GM12872 (cell line): ENCODE measurements around the gene TMEM109.

Source experiments
- TF ChIP-seq, protein P1 (sequence below): IDR thresholded peaks from 3 replicates; pipeline ENCODE4 v1.5.1; 2011; ENCODE audit warnings: low read depth, mild to moderate bottlenecking, low read length, moderate library complexity; ENCODE audit not compliant: insufficient read depth

Gene TMEM109, protein sequence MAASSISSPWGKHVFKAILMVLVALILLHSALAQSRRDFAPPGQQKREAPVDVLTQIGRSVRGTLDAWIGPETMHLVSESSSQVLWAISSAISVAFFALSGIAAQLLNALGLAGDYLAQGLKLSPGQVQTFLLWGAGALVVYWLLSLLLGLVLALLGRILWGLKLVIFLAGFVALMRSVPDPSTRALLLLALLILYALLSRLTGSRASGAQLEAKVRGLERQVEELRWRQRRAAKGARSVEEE

DNA sequence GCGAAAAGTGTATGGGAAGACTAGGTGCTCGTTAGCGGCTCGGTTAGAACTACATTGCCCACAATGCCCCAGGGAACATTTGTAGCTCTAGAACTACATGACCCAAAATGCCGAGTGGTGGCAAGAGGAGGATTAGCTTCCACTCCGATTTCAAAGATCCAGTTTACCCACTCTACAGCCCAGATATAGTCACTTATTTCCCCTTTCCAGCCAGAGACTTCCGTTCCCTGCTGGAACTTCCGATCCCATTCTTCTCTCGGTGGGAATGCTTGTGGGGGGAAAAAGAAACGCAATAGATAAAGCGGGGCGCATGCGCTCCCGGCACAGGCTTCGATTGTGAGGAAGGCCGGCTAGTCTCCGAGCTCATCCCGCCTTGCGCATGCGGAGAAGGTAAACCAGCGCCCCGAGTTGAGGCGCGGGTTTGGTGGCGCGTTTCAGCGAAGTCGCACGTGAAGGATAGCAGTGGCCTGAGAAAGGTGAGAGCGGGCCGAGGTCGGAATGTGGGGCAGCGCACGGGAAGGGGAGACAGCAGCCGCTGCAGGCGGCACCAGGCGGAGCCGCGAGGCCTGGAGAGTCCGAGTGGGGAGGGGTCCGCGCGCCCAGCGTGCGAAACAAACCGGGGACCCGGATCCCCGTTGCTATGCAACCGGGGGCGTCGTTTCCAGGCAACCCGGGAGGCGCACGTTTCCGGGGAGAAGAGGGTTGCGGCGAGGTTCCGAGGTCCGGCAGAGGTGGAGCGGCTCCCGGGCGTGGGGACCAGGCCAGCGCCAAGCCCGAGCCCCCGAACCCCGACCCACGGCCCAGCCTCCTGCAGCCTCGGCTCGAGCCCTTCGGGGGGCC, at the start of gene TMEM109:
Gene TMEM109, plus strand, starts transcription at position 366 of the 840 bp plus-strand sequence. CDS start 5,536 bp downstream, outside the sequence.
- TF ChIP-seq, protein P1, sequence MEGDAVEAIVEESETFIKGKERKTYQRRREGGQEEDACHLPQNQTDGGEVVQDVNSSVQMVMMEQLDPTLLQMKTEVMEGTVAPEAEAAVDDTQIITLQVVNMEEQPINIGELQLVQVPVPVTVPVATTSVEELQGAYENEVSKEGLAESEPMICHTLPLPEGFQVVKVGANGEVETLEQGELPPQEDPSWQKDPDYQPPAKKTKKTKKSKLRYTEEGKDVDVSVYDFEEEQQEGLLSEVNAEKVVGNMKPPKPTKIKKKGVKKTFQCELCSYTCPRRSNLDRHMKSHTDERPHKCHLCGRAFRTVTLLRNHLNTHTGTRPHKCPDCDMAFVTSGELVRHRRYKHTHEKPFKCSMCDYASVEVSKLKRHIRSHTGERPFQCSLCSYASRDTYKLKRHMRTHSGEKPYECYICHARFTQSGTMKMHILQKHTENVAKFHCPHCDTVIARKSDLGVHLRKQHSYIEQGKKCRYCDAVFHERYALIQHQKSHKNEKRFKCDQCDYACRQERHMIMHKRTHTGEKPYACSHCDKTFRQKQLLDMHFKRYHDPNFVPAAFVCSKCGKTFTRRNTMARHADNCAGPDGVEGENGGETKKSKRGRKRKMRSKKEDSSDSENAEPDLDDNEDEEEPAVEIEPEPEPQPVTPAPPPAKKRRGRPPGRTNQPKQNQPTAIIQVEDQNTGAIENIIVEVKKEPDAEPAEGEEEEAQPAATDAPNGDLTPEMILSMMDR: no peak

DNA sequence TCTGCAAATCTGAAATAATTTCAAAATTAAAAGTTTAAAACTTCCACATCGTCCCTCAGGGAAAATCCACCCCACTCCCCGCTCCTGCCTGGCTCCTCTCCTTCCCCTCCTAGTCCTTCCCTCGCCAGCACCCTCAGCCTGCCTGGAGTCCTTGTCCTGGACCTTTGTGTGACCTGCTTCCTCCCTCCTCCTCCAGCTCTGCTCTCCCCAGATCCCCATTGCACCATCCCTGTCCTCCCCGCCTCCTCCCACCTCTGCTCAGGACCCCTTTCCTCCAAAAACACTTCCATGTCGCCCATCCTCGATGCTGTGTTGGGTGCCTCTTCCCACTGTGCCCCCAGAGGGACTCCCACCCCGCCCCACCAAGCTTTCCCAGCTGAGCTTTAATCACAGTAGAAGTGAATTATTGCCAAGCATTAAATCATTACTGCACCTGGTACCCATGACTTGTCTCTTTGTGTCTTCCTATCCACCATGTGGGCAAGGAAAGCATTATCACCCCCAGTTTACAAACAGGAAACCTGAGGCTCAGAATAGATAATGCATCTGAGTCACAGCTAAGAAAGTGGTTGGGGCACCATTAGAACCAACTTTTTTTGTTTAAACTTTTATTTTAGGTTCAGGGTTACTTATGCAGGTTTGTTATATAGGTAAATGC, 49.0 kb upstream of the TMEM109 start:
- TF ChIP-seq, protein P1: no peak

DNA sequence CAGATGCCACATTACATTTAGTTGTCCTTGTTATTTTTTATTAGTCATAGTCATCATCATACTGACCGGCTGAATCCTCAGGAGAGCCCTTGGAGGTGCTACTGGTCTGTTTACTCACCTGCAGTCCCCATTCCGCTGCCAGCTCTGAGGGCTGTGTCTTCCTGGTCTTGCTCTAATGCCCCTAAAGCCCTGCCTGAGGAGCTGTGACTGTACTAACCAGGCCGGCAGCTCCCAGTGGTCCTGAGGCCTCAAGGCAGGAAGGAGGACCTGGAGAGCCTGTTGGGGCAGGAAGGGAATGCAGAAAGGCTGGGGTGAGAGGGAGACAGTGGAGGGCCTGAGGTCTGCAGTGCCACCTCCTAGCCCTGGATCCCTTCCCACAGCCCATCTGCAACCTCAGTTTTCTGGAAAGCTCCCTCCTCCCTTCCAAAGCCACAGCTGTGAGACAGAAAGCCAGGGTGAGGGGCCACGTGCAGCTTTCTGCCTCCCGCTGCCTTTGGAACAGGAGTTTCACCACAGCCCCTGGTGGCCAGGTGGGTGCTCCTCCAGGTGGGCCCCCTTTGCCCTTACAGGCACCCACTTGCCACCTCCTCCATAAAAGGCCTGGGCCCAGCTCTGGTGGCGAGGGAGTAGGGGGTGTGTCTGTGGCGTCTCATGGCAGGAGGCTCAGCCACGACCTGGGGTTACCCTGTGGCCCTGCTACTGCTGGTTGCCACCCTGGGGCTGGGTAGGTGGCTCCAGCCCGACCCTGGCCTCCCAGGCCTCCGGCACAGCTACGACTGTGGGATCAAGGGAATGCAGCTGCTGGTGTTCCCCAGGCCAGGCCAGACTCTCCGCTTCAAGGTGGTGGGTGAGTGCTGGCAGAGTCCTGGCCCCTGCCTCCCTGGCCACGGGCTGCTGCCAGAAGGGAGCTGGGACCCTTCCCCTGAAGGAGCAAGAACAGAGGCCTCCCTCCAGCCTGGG, 46.8 kb upstream of the TMEM109 start, which contains the start of gene ZP1:
Gene ZP1, plus strand, starts transcription at position 632 of the 960 bp plus-strand sequence. Its CDS starts 20 bp downstream, at position 652.
- TF ChIP-seq, protein P1: no peak

DNA sequence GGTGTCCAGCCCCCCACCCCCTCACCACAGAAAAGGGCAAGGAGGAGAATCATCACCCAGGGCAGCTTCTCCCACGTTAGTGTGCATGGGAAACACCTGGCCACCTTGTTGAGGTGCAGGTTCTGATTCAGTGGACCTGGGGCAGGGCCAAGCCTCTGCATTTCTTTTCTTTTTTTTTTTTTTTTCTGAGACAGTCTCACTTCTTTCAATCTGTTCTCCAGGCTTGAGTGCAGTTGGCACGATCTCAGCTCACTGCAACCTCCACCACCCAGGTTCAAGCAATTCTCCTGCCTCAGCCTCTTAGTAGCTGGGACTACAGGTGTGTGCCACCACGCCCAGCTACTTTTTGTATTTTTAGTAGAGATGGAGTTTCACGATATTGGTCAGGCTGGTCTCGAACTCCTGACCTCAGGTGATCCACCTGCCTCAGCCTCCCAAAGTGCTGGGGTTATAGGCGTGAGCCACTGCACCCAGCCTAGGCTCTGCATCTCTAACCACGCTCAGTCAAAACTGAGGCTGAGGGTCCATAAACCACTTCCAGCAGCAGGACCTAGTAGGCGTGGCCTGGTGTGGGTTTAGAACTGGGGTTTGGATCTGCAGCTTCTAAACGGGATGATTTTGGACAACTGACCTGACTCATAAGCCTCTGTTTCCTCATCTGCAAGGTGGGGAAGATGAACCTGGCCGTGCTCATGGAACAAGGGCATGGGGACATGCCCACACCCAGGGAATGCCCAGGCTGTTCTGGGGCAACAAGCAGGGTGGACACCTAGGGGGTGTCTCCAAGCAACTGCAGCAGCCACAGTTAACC, 45.9 kb upstream of the TMEM109 start:
- TF ChIP-seq, protein P1: no peak

DNA sequence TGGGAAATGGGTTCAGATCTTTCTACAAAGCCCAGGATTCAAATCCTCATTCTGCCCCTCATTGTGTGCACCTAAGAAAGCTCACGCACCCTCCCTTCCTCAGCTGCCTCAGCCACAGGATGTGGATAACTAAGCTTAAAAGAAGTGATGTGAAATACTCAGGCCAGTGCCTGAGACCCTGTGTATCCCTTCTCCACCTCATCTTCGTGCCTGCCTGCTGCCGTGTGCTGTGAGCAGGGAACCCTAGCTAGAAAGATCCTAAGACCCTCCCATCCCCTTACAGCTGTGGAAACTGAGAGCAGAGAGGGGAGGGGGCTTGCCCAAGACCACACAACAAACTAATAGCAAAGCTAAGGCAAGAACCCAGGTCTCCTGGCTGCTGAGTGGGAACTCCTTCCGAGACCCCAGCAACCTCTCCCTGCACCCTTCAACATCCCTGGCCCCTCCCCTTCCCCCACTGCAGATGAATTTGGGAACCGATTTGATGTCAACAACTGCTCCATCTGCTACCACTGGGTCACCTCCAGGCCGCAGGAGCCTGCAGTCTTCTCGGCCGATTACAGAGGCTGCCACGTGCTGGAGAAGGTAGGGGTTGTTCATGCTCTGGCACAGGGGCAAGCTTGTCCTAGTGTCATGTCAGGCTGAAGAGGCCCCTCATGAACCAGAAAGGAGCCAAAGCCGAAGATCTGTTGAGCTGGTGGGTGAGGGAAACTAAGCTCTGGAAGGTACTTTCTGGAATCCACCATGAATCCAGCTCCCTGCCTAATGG, 45.1 kb upstream of the TMEM109 start:
- TF ChIP-seq, protein P1: no peak

DNA sequence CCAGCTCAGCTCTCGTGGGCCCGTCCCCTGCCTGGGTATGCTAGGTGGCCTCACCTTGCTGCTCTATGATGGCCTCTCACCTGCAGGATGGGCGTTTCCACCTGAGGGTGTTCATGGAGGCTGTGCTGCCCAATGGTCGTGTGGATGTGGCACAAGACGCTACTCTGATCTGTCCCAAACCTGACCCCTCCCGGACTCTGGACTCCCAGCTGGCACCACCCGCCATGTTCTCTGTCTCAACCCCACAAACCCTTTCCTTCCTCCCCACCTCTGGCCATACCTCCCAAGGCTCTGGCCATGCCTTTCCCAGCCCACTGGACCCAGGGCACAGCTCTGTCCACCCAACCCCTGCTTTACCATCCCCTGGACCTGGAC, 44.5 kb upstream of the TMEM109 start:
- TF ChIP-seq, protein P1: no peak
